HepG2 (cell line): Measurements from ENCODE around the gene FGFR3. TPM values are rescaled to one million over a fixed set of nuclear protein-coding genes. Genes with fewer than 3 reads are reported as not detected.
A peak's percentile ranks its signal among the peaks of the same experiment; 100 is the strongest.

Experiments
- CREB1 ChIP-seq, 2 experiments: fragments of 450-650 bp in 1 of 2; IDR thresholded peaks; 2 replicates each; pipeline ENCODE4 v1.6.1; 2016 to 2017; ENCODE audit warnings: control low read depth in 1 of 2, mild to moderate bottlenecking in 1 of 2, missing compliant biosample characterization in 1 of 2, missing genetic modification characterization in 1 of 2
- FOXC1 ChIP-seq: sonication (generic); formaldehyde crosslinking; IDR thresholded peaks from 2 replicates; pipeline ENCODE4 v1.8.0; 2022; ENCODE audit warnings: mild to moderate bottlenecking, missing genetic modification reagents, borderline replicate concordance
- HCFC1 ChIP-seq: fragments of 150-350 bp; IDR thresholded peaks from 2 replicates; pipeline ENCODE4 v1.6.1; 2014; ENCODE audit warnings: low read depth, low read length
- KAT8 ChIP-seq: IDR thresholded peaks from 2 replicates; pipeline ENCODE4 v1.6.1; 2016; ENCODE audit warnings: missing genetic modification reagents, missing compliant biosample characterization
- KDM2A ChIP-seq: sonication (generic); formaldehyde crosslinking; IDR thresholded peaks from 2 replicates; pipeline ENCODE4 v1.4.0; 2020; ENCODE audit warnings: low read depth, missing genetic modification reagents, borderline replicate concordance
- MAF1 ChIP-seq: sonication (generic); formaldehyde crosslinking; IDR thresholded peaks from 2 replicates; pipeline ENCODE4 v1.5.0; 2020; ENCODE audit warnings: missing genetic modification reagents, borderline replicate concordance
- MTF1 ChIP-seq: sonication (generic); formaldehyde crosslinking; IDR thresholded peaks from 2 replicates; pipeline ENCODE4 v1.5.0; 2020; ENCODE audit warnings: missing genetic modification reagents
- MXD1 ChIP-seq: sonication (generic); formaldehyde crosslinking; IDR thresholded peaks from 2 replicates; pipeline ENCODE4 v1.4.0; 2020; ENCODE audit warnings: mild to moderate bottlenecking, missing genetic modification reagents
- NCOA2 ChIP-seq: sonication (generic); formaldehyde crosslinking; IDR thresholded peaks from 2 replicates; pipeline ENCODE4 v1.8.0; 2022; ENCODE audit warnings: inconsistent platforms
- PITX1 ChIP-seq: sonication (generic); formaldehyde crosslinking; IDR thresholded peaks from 2 replicates; pipeline ENCODE4 v1.5.1; 2020; ENCODE audit warnings: mild to moderate bottlenecking, missing genetic modification reagents
- RBM22 ChIP-seq: fragments of 200-400 bp; formaldehyde crosslinking; optimal IDR thresholded peaks from 2 replicates; pipeline ENCODE3; 2017; ENCODE audit warnings: mild to moderate bottlenecking, low read length, moderate library complexity
- REL ChIP-seq: sonication (generic); formaldehyde crosslinking; conservative IDR thresholded peaks from 2 replicates; pipeline ENCODE4 v1.8.0; 2022; ENCODE audit warnings: mild to moderate bottlenecking, missing genetic modification reagents, moderate library complexity
- SAP130 ChIP-seq: IDR thresholded peaks from 2 replicates; pipeline ENCODE4 v1.6.1; 2016; ENCODE audit warnings: low read depth
- TFDP1 ChIP-seq: IDR thresholded peaks from 2 replicates; pipeline ENCODE4 v1.6.1; 2016; ENCODE audit warnings: missing compliant biosample characterization, missing genetic modification reagents, borderline replicate concordance
- TMF1 ChIP-seq: sonication (generic); formaldehyde crosslinking; IDR thresholded peaks from 2 replicates; pipeline ENCODE4 v1.8.1; 2022; ENCODE audit warnings: low read depth, missing genetic modification reagents
- U2AF1 ChIP-seq: fragments of 200-400 bp; formaldehyde crosslinking; optimal IDR thresholded peaks from 2 replicates; pipeline ENCODE3; 2017; ENCODE audit warnings: mild to moderate bottlenecking, low read depth, low read length
- ZBTB21 ChIP-seq: sonication (generic); formaldehyde crosslinking; IDR thresholded peaks from 2 replicates; pipeline ENCODE4 v1.4.0; 2020; ENCODE audit warnings: missing genetic modification reagents
- ZNF256 ChIP-seq: sonication (generic); formaldehyde crosslinking; conservative IDR thresholded peaks from 2 replicates; pipeline ENCODE4 v1.4.0; 2020; ENCODE audit warnings: missing genetic modification reagents
- ZNF260 ChIP-seq: sonication (generic); formaldehyde crosslinking; IDR thresholded peaks from 2 replicates; pipeline ENCODE4 v1.4.0; 2020; ENCODE audit warnings: missing genetic modification reagents, low read depth, mild to moderate bottlenecking, borderline replicate concordance
- ZNF382 ChIP-seq: sonication (generic); formaldehyde crosslinking; IDR thresholded peaks from 2 replicates; pipeline ENCODE4 v1.5.0; 2020; ENCODE audit warnings: missing genetic modification reagents, mild to moderate bottlenecking, borderline replicate concordance
- ZNF503 ChIP-seq: sonication (generic); formaldehyde crosslinking; IDR thresholded peaks from 2 replicates; pipeline ENCODE4 v1.4.0; 2020; ENCODE audit warnings: missing genetic modification reagents
- ZNF576 ChIP-seq: sonication (generic); formaldehyde crosslinking; IDR thresholded peaks from 2 replicates; pipeline ENCODE4 v1.4.0; 2020; ENCODE audit warnings: mild to moderate bottlenecking, missing genetic modification reagents
- ZNF639 ChIP-seq: conservative IDR thresholded peaks from 2 replicates; pipeline ENCODE4 v1.6.1; 2018; ENCODE audit warnings: missing genetic modification reagents
- ZNF782 ChIP-seq: sonication (generic); formaldehyde crosslinking; IDR thresholded peaks from 2 replicates; pipeline ENCODE4 v1.4.0; 2020; ENCODE audit warnings: missing genetic modification reagents, mild to moderate bottlenecking, borderline replicate concordance
- polyA plus RNA-seq, 8 experiments: library from polyadenylated mRNA; depleted of rRNA in 3 of 8; stranded (reverse) in 7 of 8; unstranded in 1 of 8; fragments of >200 nt; fragmentation: Illumina TruSeq in 4 of 8; extraction: Trizol in 4 of 8; gene quantifications; 2 replicates each; pipeline versions ENCODE4 v1.2.1 to v1.2.3, GENCODE V29; 2011 to 2016; ENCODE audit warnings: low read depth in 4 of 8, missing spikeins in 1 of 8, mixed read lengths in 1 of 8; ENCODE audit not compliant: insufficient read depth in 1 of 8
- total RNA-seq, 5 experiments: library from RNA; depleted of rRNA; stranded (reverse); fragments of >200 nt; fragmentation: Illumina TruSeq; extraction: Trizol; gene quantifications; 2 replicates each; pipeline ENCODE4 v1.2.3, GENCODE V29; 2016; ENCODE audit warnings: low read depth in 1 of 5

FGFR3 gene
- total and polyA plus RNA-seq, 2 of the 13 experiments (the other 11 are each of a cell fraction or from before 2014, with no cell fraction given): 103 to 109 TPM

- TF ChIP-seq MTF1 (CRISPR knock-in tag) (no peak), TMF1 (CRISPR knock-in tag) (no peak), SAP130 (CRISPR knock-in tag) (peak; percentile 85), FOXC1 (CRISPR knock-in tag) (0 out of 2 replicates have a peak, but pooled peaks have one; percentile 38), KDM2A (CRISPR knock-in tag) (0 out of 2 replicates have a peak, but pooled peaks have one; percentile 50), ZBTB21 (CRISPR knock-in tag) (no peak), MXD1 (CRISPR knock-in tag) (peak; percentile 66), U2AF1 (no peak), MAF1 (CRISPR knock-in tag) (no peak), RBM22 (no peak), ZNF256 (CRISPR knock-in tag) (no peak), KAT8 (CRISPR knock-in tag) (0 out of 2 replicates have a peak, but pooled peaks have one; percentile 39), CREB1 (IDR thresholded peaks at IDR 0.05) (no peak), CREB1 (CRISPR knock-in tag; IDR thresholded peaks at IDR 0.05) (no peak), PITX1 (CRISPR knock-in tag) (peak; percentile 87; the same call in 1 of the 2 replicates), ZNF576 (CRISPR knock-in tag) (no peak), REL (no peak), HCFC1 (no peak), ZNF639 (no peak), ZNF260 (CRISPR knock-in tag) (no peak), ZNF503 (CRISPR knock-in tag) (peak; percentile 48), NCOA2 (peak; percentile 70), ZNF382 (CRISPR knock-in tag) (no peak), TFDP1 (CRISPR knock-in tag) (no peak; the same call in 1 of the 2 replicates), ZNF782 (CRISPR knock-in tag) (no peak)
Observed at GRCh38 chr4:1802151-1802715, 9.1 kb downstream of the FGFR3 start (continued).
